ENCODE measurements around the gene PCYT1A. TPM values are rescaled to one million over a fixed set of nuclear protein-coding genes. Genes with fewer than 3 reads are reported as not detected.

The PCYT1A gene
- total and polyA plus RNA-seq, 10 of the 15 experiments (the other 5 are each of a cell fraction or from before 2014, with no cell fraction given) = 10.8 to 64.3 (median 48.6) TPM

- TF ChIP-seq MLLT1 (IDR thresholded peaks at IDR 0.05) = no peak
- TF ChIP-seq IRF4 (IDR thresholded peaks at IDR 0.05; ENCODE audit: low read depth, low read length) = no peak
- no peak for TF ChIP-seq ZBTB4 (CRISPR knock-in tag; IDR thresholded peaks at IDR 0.05)
- TF ChIP-seq CBX3 (IDR thresholded peaks at IDR 0.05; ENCODE audit: borderline replicate concordance, low read depth) = no peak
- no peak for TF ChIP-seq DPF2 (IDR thresholded peaks at IDR 0.05)
- no peak for TF ChIP-seq MTA2 (IDR thresholded peaks at IDR 0.05; ENCODE audit: low read depth)
- no peak for TF ChIP-seq MTA3 (IDR thresholded peaks at IDR 0.05; ENCODE audit: borderline replicate concordance, low read length)
- no peak for TF ChIP-seq PKNOX1 (IDR thresholded peaks at IDR 0.05)
- no peak for TF ChIP-seq E2F8 (IDR thresholded peaks at IDR 0.05; ENCODE audit: low read depth, partially characterized antibody)
- TF ChIP-seq TCF3 (IDR thresholded peaks at IDR 0.05; ENCODE audit: borderline replicate concordance, insufficient read depth, low read depth, low read length) = no peak
Observed at GRCh38 chr3:196326936-196327335, 39.4 kb upstream of the PCYT1A start (continued).

All from GM12878 (cell line).